Mesothelial cell of epicardium (in vitro differentiated cells): ENCODE measurements around the gene ACADVL. TPM values are rescaled to one million over a fixed set of nuclear protein-coding genes. Genes with fewer than 3 reads are reported as not detected.
A peak's percentile ranks its signal among the peaks of the same experiment; 100 is the strongest.

Experiments used
- DNase-seq, 2 experiments: peaks; one replicate each; pipeline ENCODE4 v3.0.0; 2021; ENCODE audit warnings: low spot score in 2 of 2; ENCODE audit not compliant: unreplicated experiment in 2 of 2
- H3K27ac Mint-ChIP-seq: 2 replicates; pipeline ENCODE4 v1.8.0; 2021; ENCODE audit warnings: mixed read lengths
- H3K27me3 Mint-ChIP-seq: 2 replicates; pipeline ENCODE4 v1.8.0; 2021; ENCODE audit warnings: low read depth, mixed read lengths
- H3K36me3 Mint-ChIP-seq: 2 replicates; pipeline ENCODE4 v1.8.0; 2021; ENCODE audit warnings: mixed read lengths
- H3K4me1 Mint-ChIP-seq: 2 replicates; pipeline ENCODE4 v1.8.0; 2021; ENCODE audit warnings: mixed read lengths
- H3K4me3 Mint-ChIP-seq: 2 replicates; pipeline ENCODE4 v1.8.0; 2021; ENCODE audit warnings: mild to moderate bottlenecking, moderate library complexity, mixed read lengths
- H3K9me3 Mint-ChIP-seq: 2 replicates; pipeline ENCODE4 v1.8.0; 2021; ENCODE audit warnings: mixed read lengths
- CTCF ChIP-seq: fragments of 200-600 bp; sonication (generic); IDR thresholded peaks from one replicate; pipeline ENCODE4 v1.5.0; 2021; ENCODE audit warnings: antibody characterized with exemption; ENCODE audit not compliant: unreplicated experiment
- total RNA-seq: library from RNA; stranded (reverse); gene quantifications from 3 replicates; pipeline ENCODE4 v1.2.1, GENCODE V29; 2021

Gene ACADVL
- total RNA-seq, 1 donor from 2014 or later, result 424 TPM

DNA sequence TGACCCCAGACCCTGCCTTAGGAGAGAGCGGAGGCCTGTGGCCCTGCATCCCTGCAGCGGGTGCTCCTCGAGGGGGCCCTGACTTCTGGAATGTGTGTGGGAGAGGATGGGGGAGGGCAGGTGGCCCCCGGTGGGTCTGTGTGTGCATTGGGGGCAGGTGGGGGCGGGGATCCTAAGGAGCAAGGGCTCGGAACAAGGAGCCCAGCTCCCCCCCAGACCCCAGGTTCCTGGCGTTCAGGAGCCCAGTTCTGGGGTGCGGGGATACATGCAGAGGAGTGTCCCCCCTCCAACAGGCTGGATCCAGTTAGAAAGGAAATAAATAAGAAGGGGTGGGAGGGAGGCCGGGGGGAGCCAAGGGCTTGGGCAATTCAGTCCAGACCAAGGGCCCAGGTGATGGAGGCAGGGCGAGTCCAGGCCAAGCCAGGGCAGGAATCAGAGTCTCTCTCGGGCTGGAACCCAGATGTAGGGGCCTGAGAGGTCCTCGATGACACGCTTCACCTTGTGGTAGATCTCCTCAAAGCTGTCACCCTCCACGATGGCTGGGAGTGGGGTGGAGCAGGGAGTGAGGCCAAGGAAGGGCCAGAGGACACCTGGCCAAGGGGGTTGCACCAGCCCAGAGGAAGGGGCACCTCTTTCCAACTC, 29.3 kb upstream of the ACADVL start:
- no peak for TF ChIP-seq CTCF
- DNase-seq, result no peak
- no peak overlapping the region for H3K4me3 Mint-ChIP-seq
- H3K27me3 Mint-ChIP-seq, result no peaks in the 10 kb centered on the region
- H3K9me3 Mint-ChIP-seq, result no peaks in the 10 kb centered on the region
- H3K4me1 Mint-ChIP-seq, result peaks cover 2% of the 10 kb centered on the region
- no peak overlapping the region for H3K27ac Mint-ChIP-seq
- peaks cover 22% of the 10 kb centered on the region for H3K36me3 Mint-ChIP-seq

- H3K4me3 Mint-ChIP-seq, result no peak overlapping the region
- TF ChIP-seq CTCF, result no peak
- peaks cover 2% of the 10 kb centered on the region for H3K4me1 Mint-ChIP-seq
- H3K27me3 Mint-ChIP-seq, result no peaks in the 10 kb centered on the region
- DNase-seq, result no peak
- peaks cover 24% of the 10 kb centered on the region for H3K36me3 Mint-ChIP-seq
- no peak overlapping the region for H3K27ac Mint-ChIP-seq
- H3K9me3 Mint-ChIP-seq, result no peaks in the 10 kb centered on the region
Measured at GRCh38 chr17:7191069-7191468, 28.7 kb upstream of the ACADVL start.

DNA sequence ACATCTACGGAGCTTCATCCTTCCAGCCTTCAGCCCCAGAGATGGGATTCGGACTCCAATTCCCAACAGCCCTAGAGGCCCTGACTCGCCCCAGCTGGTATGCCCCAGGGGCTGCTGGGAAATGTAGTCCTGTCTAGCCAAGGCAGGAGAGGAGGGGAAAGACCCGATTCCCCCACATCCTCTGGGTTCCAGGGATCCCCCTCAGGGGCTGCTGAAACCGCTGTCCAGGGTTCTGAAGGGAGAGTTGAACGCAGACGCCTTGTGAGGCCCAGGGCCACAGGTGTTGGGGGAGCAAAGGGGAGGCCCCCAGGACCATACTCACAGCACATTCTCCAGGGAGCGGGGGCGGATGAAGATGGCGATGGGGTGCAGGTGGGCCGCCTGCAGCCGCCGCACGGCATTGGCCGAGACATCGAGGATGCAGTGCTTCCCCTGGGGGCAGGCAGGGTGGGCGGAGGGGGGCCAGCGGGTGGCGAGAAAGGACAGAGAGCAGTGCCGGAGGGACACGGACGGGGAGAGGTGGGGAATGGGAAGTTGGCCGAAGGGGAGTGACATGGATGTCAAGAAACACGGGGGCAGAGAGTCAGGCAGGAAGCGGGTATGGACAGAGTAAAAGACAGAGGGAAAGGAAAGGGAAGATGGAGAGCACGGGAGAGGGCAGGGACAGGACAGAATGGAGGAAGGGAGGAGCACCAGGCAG, 28.0 kb upstream of the ACADVL start:
- Mint-ChIP-seq H3K27ac (peak overlapping the region; percentile 34), H3K27me3 (no peaks in the 10 kb centered on the region), H3K9me3 (no peaks in the 10 kb centered on the region), H3K4me1 (peaks cover 2% of the 10 kb centered on the region), H3K36me3 (peaks cover 27% of the 10 kb centered on the region), H3K4me3 (no peak overlapping the region)
- TF ChIP-seq CTCF, result no peak
- DNase-seq, result peak in 1 of 2 experiments; percentile 62

- Mint-ChIP-seq H3K36me3 (peaks cover 27% of the 10 kb centered on the region), H3K9me3 (no peaks in the 10 kb centered on the region), H3K27ac (no peak overlapping the region), H3K27me3 (no peaks in the 10 kb centered on the region), H3K4me1 (peaks cover 2% of the 10 kb centered on the region), H3K4me3 (no peak overlapping the region)
- TF ChIP-seq CTCF, result no peak
- DNase-seq, result no peak
Measured at GRCh38 chr17:7192271-7192937, 27.3 kb upstream of the ACADVL start.

GRCh38 chr17:7195971-7196370, 23.8 kb upstream of the ACADVL start:
- H3K9me3 Mint-ChIP-seq, result no peaks in the 10 kb centered on the region
- DNase-seq, result no peak
- H3K36me3 Mint-ChIP-seq, result peaks cover 25% of the 10 kb centered on the region
- H3K4me1 Mint-ChIP-seq, result peaks cover 2% of the 10 kb centered on the region
- no peaks in the 10 kb centered on the region for H3K27me3 Mint-ChIP-seq
- no peak overlapping the region for H3K4me3 Mint-ChIP-seq
- H3K27ac Mint-ChIP-seq, result no peak overlapping the region
- TF ChIP-seq CTCF, result no peak
